GM12872 (cell line): Measurements from ENCODE around the gene ACSL5.

Experiments used
- TF ChIP-seq, protein P1 (sequence below): IDR thresholded peaks from 3 replicates; pipeline ENCODE4 v1.5.1; 2011; ENCODE audit warnings: low read depth, mild to moderate bottlenecking, low read length, moderate library complexity; ENCODE audit not compliant: insufficient read depth

The ACSL5 gene

GRCh38 chr10:112385201-112385600 is 11.3 kb downstream of the ACSL5 start:
- TF ChIP-seq, protein P1, sequence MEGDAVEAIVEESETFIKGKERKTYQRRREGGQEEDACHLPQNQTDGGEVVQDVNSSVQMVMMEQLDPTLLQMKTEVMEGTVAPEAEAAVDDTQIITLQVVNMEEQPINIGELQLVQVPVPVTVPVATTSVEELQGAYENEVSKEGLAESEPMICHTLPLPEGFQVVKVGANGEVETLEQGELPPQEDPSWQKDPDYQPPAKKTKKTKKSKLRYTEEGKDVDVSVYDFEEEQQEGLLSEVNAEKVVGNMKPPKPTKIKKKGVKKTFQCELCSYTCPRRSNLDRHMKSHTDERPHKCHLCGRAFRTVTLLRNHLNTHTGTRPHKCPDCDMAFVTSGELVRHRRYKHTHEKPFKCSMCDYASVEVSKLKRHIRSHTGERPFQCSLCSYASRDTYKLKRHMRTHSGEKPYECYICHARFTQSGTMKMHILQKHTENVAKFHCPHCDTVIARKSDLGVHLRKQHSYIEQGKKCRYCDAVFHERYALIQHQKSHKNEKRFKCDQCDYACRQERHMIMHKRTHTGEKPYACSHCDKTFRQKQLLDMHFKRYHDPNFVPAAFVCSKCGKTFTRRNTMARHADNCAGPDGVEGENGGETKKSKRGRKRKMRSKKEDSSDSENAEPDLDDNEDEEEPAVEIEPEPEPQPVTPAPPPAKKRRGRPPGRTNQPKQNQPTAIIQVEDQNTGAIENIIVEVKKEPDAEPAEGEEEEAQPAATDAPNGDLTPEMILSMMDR = no peak

GRCh38 chr10:112388548-112388947 is 14.6 kb downstream of the ACSL5 start:
- TF ChIP-seq, protein P1 = no peak

- TF ChIP-seq, protein P1 = no peak
These were observed 15.4 kb downstream of the ACSL5 start for GRCh38 chr10:112389271-112389822.

GRCh38 chr10:112390125-112390703 is 16.3 kb downstream of the ACSL5 start:
- TF ChIP-seq, protein P1 = no peak

GRCh38 chr10:112393341-112393740 is 19.4 kb downstream of the ACSL5 start:
- TF ChIP-seq, protein P1 = no peak

DNA sequence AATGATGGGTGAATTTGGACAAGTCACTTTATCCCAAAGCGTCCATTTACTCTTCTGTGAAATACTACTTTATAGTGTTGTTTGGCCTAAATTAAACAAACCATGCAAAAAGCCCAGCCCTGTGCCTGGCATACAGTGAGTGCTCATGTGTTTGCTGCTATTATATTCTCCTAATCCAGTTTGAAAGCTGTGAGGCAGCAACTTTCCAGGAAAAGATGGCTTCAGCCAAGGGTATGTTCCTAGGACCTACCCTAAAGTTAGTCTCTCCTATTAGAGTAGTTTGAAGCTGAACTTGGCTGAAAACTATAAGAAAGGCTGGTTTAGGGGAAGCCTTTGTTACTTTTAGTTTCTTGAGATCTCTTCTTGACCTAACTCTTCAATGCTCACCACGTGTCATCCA is 19.9 kb downstream of the ACSL5 start:
- TF ChIP-seq, protein P1 = no peak

DNA sequence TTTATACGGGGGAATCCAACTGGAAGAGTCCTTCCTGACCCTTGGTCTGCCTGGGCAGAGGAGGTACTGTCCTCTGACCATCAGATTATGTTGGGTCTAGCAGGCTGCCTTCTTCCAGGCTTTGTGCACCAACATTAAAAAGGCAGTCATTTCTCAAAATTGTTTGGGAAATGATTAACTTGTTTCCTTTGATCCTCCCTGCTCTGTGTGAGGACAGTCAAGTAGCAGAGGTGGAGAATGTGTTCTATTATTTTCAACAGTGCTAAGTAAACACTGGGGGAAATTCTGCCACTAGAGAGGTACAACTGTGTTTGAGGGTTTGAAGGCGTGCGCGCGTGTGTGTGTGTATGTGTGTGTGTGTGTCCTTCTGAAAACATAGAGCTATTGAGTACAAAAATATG is 20.6 kb downstream of the ACSL5 start:
- TF ChIP-seq, protein P1 = no peak
